ENCODE measurements around the gene RBM20.
A peak's percentile ranks its signal among the peaks of the same experiment; 100 is the strongest.

RBM20 gene

GRCh38 chr10:110834629-110835301 is 190.6 kb downstream of the RBM20 start:
- no peak for DNase-seq (ENCODE audit: low spot score)
- TF ChIP-seq, protein P1, sequence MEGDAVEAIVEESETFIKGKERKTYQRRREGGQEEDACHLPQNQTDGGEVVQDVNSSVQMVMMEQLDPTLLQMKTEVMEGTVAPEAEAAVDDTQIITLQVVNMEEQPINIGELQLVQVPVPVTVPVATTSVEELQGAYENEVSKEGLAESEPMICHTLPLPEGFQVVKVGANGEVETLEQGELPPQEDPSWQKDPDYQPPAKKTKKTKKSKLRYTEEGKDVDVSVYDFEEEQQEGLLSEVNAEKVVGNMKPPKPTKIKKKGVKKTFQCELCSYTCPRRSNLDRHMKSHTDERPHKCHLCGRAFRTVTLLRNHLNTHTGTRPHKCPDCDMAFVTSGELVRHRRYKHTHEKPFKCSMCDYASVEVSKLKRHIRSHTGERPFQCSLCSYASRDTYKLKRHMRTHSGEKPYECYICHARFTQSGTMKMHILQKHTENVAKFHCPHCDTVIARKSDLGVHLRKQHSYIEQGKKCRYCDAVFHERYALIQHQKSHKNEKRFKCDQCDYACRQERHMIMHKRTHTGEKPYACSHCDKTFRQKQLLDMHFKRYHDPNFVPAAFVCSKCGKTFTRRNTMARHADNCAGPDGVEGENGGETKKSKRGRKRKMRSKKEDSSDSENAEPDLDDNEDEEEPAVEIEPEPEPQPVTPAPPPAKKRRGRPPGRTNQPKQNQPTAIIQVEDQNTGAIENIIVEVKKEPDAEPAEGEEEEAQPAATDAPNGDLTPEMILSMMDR (IDR thresholded peaks at IDR 0.05): no peak
- no peak overlapping the region for H3K4me3 ChIP-seq
- peak overlapping the region in 1 of 2 donors; percentile 60 for H3K27ac ChIP-seq

DNA sequence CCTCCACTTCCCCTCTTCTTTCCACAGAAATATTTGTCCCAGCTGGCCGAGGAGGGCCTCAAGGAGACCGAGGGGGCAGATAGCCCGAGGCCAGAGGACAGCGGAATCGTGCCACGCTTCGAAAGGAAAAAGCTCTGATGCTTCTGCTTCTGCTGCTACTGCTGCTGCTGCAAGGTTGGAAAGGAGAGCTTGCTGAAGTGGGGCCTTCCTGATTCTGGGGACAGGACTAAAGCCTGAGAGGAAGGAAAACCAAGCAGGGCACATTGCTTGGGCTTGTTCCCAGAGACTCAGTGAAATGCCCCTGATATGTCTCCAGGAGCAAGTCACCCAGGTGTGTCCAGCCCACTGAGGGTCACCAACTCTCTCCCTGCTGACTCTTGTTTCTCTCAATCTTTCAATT is 191.7 kb downstream of the RBM20 start:
- no peak overlapping the region for H3K4me3 ChIP-seq
- TF ChIP-seq, protein P1 (IDR thresholded peaks at IDR 0.05): no peak
- no peak for DNase-seq (ENCODE audit: low spot score)
- peak overlapping the region; percentile 26 to 66 for H3K27ac ChIP-seq

GRCh38 chr10:110836706-110837105 is 192.6 kb downstream of the RBM20 start:
- TF ChIP-seq, protein P1 (IDR thresholded peaks at IDR 0.05): no peak
- DNase-seq (ENCODE audit: low spot score): no peak
- Histone ChIP-seq H3K27ac (peak overlapping the region in 1 of 2 donors; percentile 4), H3K4me3 (no peak overlapping the region)

DNA sequence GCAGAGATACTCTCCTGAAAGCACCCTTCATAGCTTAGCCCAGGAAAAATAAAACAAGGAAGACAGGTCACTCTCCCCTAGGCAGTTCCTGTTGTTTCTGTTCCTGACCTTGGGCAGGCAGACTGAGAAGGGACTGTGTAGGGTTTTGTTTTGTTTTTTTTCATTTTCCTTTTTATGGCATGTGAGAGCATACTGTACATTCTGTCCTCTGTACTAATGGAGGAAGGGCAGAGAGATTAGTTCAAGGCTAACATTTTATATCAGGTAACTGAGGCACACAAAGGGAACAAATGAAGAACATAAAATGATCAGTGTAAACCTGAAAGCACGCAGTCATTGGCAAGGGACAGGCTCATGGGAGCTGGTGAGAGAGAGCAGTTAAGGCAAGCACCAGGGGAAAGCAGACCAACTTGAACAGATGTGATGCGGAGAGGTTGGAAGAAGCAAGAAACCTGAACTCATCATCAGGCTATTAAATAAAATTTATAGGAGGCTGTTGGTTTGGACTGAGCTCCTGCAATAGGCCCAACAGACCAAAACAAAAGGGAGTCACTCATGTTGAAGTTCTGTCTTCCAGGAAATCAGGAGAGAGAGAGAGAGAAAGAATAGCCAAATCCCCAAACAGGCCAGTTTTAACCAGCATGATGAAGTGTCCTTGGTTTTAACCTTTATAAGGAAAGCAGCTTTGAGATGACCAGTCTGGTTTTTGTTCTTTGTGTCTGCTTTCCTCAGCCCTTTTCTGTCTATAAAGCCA is 193.5 kb downstream of the RBM20 start:
- DNase-seq (ENCODE audit: low spot score): no peak
- H3K4me3 ChIP-seq: no peak overlapping the region
- H3K27ac ChIP-seq: peak overlapping the region in 1 of 2 donors; percentile 4
- TF ChIP-seq, protein P1 (IDR thresholded peaks at IDR 0.05): no peak

DNA sequence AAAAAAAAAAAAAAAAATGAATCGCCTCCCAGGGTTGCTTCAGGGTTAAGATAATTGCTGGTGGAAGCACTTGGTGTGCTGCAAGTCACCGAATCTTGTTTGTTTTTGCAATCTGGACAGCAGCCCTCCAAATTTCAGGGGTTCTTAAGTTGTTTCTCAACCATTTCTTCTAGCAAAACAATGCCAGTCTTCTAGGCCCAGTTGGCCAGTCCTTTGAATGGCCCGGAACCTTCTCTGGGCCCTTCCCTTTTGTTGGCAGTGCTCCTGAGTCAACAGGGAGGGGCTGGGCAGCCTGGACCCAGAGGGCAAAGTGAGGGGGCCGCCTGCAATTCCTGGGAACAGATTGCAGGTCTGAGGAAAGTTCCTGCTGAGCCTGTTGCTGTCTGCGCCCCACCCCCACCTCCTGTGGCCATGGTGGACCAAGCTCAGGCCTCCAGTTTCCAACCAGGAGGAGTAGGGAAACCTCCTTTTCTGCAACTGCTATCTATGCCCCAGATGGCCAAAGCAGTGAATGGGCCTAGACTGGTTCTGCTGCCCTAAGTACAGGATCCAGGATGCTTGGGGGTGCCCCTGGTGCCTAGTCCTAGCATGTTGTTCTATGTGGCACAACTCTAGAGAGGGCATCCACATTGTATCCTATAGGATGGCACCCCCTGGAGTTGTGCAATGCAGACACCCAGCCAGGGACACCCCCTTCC is 196.2 kb downstream of the RBM20 start:
- Histone ChIP-seq H3K4me3 (no peak overlapping the region), H3K27ac (peak overlapping the region; percentile 39 to 49)
- TF ChIP-seq, protein P1 (IDR thresholded peaks at IDR 0.05): no peak
- DNase-seq (ENCODE audit: low spot score): peak; percentile 82

GRCh38 chr10:110840923-110841428 is 196.8 kb downstream of the RBM20 start:
- peak overlapping the region; percentile 39 to 49 for H3K27ac ChIP-seq
- no peak for DNase-seq (ENCODE audit: low spot score)

More at GRCh38 chr10:110840923-110841428, 196.8 kb downstream of the RBM20 start:
- TF ChIP-seq, protein P1 (IDR thresholded peaks at IDR 0.05): no peak
- no peak overlapping the region for H3K4me3 ChIP-seq
